Mucosa of stomach (tissue), 1 donor: ENCODE data around the gene PRCD.

Experiments
- H3K27me3 ChIP-seq: one replicate; pipeline ENCODE4 v1.7.0; 2013; ENCODE audit warnings: mild to moderate bottlenecking, low read length; ENCODE audit not compliant: control insufficient read depth, insufficient read depth
- H3K36me3 ChIP-seq: one replicate; pipeline ENCODE4 v1.7.0; 2013; ENCODE audit warnings: low read length; ENCODE audit not compliant: control insufficient read depth, insufficient read depth
- H3K4me1 ChIP-seq: one replicate; pipeline ENCODE4 v1.7.0; 2013; ENCODE audit warnings: mild to moderate bottlenecking, low read length; ENCODE audit not compliant: control insufficient read depth, insufficient read depth
- H3K4me3 ChIP-seq: one replicate; pipeline ENCODE4 v1.7.0; 2013; ENCODE audit warnings: low read length
- H3K9ac ChIP-seq: one replicate; pipeline ENCODE4 v1.7.0; 2013; ENCODE audit warnings: mild to moderate bottlenecking, low read length, moderate library complexity
- H3K9me3 ChIP-seq: one replicate; pipeline ENCODE4 v1.7.0; 2013; ENCODE audit warnings: mild to moderate bottlenecking, low read length, moderate library complexity; ENCODE audit not compliant: control insufficient read depth
- donor health status: Pancreatic carcinoma.

The PRCD gene

DNA sequence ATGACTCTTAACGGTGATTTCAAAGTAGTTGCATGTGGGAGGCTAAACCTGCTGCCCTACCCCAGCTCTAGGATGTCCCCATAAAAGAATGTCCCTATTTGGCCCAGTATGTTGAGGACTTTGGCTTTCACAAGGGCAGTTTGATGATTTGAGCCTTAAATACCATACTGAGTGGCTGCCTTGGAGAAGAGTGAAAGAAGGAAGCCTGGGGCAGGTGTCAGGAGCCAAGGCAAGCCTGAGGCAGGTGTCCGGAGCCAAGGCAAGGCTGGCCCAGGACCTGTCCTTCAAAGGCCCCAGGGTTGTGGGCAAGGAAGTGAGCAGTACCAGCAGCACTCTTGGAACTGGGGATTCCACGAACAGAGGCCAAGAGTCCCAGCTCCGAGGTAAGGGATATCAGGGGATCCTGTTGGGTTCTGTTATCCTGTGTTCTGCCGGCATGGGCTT lies 27.2 kb downstream of the PRCD start:
- Histone ChIP-seq H3K27me3 (peaks cover 3% of the 10 kb centered on the region), H3K9ac (no peak overlapping the region), H3K36me3 (peaks cover 14% of the 10 kb centered on the region)

GRCh38 chr17:76567634-76568432 lies 28.0 kb downstream of the PRCD start:
- Histone ChIP-seq H3K9me3 (no peaks in the 10 kb centered on the region), H3K27me3 (peaks cover 3% of the 10 kb centered on the region), H3K4me3 (no peak overlapping the region), H3K9ac (peak overlapping the region; percentile 28), H3K36me3 (peaks cover 14% of the 10 kb centered on the region), H3K4me1 (peaks cover 9% of the 10 kb centered on the region)

More for the DNA sequence above, 27.2 kb downstream of the PRCD start:
- Histone ChIP-seq H3K4me1 (peaks cover 10% of the 10 kb centered on the region), H3K4me3 (no peak overlapping the region), H3K9me3 (no peaks in the 10 kb centered on the region)

- Histone ChIP-seq H3K9ac (no peak overlapping the region), H3K4me1 (peaks cover 9% of the 10 kb centered on the region), H3K4me3 (no peak overlapping the region), H3K9me3 (no peaks in the 10 kb centered on the region), H3K36me3 (peaks cover 14% of the 10 kb centered on the region), H3K27me3 (peaks cover 3% of the 10 kb centered on the region)
Observed at GRCh38 chr17:76568811-76569221, 29.0 kb downstream of the PRCD start.

- H3K9ac ChIP-seq = no peak overlapping the region
- peaks cover 9% of the 10 kb centered on the region for H3K4me1 ChIP-seq
- peaks cover 14% of the 10 kb centered on the region for H3K36me3 ChIP-seq
- peaks cover 3% of the 10 kb centered on the region for H3K27me3 ChIP-seq
- H3K4me3 ChIP-seq = no peak overlapping the region
- H3K9me3 ChIP-seq = no peaks in the 10 kb centered on the region
Observed at GRCh38 chr17:76569607-76570279, 29.9 kb downstream of the PRCD start.

DNA sequence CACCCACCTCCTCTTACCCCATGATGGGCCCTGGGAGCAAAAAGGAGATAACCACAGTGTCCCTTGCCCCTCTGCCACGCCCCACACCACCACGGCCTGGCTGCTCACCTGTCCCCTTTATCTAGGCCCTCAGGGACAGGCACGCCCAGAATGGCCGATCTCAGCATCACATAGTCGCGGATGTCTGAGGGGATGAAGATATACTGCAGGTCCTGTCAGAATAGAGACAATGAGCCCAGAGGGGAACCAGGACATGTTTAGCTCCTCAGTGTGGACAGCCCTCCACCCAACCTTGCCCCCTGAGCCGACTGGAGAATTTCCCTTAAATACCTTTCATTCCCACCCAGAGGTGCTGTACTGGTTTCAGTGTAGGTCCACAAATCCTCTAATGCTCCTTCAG lies 30.6 kb downstream of the PRCD start:
- Histone ChIP-seq H3K4me3 (no peak overlapping the region), H3K9ac (no peak overlapping the region), H3K36me3 (peaks cover 9% of the 10 kb centered on the region), H3K4me1 (peaks cover 9% of the 10 kb centered on the region), H3K27me3 (peaks cover 3% of the 10 kb centered on the region), H3K9me3 (no peaks in the 10 kb centered on the region)

DNA sequence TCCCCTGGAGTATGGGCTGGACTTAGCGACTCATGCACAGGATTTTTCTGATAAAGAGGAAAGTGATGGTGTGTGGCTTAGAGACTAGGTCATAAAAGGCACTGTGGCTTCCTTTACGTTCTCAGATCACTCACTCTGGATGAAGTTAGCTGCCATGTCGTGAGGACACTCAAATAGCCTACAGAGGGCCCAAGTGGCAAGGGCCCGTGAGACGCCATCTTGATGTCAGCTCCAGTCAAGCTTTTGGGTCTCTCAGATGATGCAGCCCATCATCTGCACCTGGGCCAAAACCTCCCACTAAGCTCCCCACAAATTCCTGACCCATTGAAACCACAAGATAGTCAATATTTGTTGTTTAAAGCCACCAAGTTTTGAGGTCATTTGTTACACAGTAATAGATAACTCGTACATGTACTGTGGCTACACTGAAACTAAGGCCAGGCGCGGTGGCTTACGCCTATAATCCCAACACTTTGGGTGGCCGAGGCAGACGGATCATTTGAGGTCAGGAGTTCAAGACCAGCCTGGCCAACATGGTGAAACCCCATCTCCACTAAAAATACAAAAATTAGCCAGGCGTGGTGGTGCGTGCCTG lies 31.1 kb downstream of the PRCD start:
- no peak overlapping the region for H3K4me3 ChIP-seq
- peaks cover 5% of the 10 kb centered on the region for H3K36me3 ChIP-seq
- H3K9ac ChIP-seq = no peak overlapping the region
- peaks cover 9% of the 10 kb centered on the region for H3K4me1 ChIP-seq
- peaks cover 3% of the 10 kb centered on the region for H3K27me3 ChIP-seq
- H3K9me3 ChIP-seq = no peaks in the 10 kb centered on the region

- H3K4me1 ChIP-seq = peaks cover 10% of the 10 kb centered on the region
- H3K4me3 ChIP-seq = no peak overlapping the region
- no peaks in the 10 kb centered on the region for H3K9me3 ChIP-seq
- H3K9ac ChIP-seq = no peak overlapping the region
- H3K36me3 ChIP-seq = peaks cover 5% of the 10 kb centered on the region
- H3K27me3 ChIP-seq = peaks cover 3% of the 10 kb centered on the region
Observed at GRCh38 chr17:76572201-76572910, 32.5 kb downstream of the PRCD start.

- peaks cover 5% of the 10 kb centered on the region for H3K36me3 ChIP-seq
- no peak overlapping the region for H3K4me3 ChIP-seq
- no peak overlapping the region for H3K9ac ChIP-seq
- no peaks in the 10 kb centered on the region for H3K9me3 ChIP-seq
- no peaks in the 10 kb centered on the region for H3K27me3 ChIP-seq
- peaks cover 11% of the 10 kb centered on the region for H3K4me1 ChIP-seq
Observed at GRCh38 chr17:76573096-76573495, 33.3 kb downstream of the PRCD start.

- Histone ChIP-seq H3K36me3 (peaks cover 5% of the 10 kb centered on the region), H3K9ac (no peak overlapping the region), H3K4me1 (peaks cover 17% of the 10 kb centered on the region), H3K27me3 (no peaks in the 10 kb centered on the region), H3K4me3 (no peak overlapping the region), H3K9me3 (no peaks in the 10 kb centered on the region)
Observed at GRCh38 chr17:76574166-76574565, 34.3 kb downstream of the PRCD start.

DNA sequence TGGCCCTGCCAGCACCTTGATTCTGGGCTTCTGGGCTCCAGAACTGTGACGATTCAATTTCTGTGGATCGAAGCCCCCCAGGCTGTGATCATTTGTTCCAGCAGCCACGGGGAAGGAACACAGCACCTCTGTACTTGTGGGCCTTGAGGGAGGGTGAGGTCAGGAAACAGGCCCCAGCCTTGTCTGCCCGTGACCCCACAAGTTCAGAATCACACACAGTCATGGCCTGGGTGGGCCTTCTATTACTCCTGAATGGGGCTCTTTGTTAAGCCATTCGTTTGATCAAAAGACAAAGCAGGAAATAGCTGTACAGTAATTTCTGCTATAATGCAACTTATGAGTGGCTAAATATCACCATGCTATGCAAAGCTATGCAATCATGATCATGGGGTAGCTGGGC lies 35.7 kb downstream of the PRCD start:
- Histone ChIP-seq H3K36me3 (peaks cover 4% of the 10 kb centered on the region), H3K4me1 (peaks cover 17% of the 10 kb centered on the region), H3K9ac (no peak overlapping the region), H3K4me3 (no peak overlapping the region), H3K27me3 (no peaks in the 10 kb centered on the region), H3K9me3 (no peaks in the 10 kb centered on the region)

- Histone ChIP-seq H3K9ac (no peak overlapping the region), H3K9me3 (no peaks in the 10 kb centered on the region), H3K36me3 (no peaks in the 10 kb centered on the region), H3K4me3 (no peak overlapping the region), H3K4me1 (peaks cover 17% of the 10 kb centered on the region), H3K27me3 (no peaks in the 10 kb centered on the region)
Observed at GRCh38 chr17:76576189-76576588, 36.3 kb downstream of the PRCD start.
